K562 (cell line): ENCODE results near the gene MZB1. TPM values are rescaled to one million over a fixed set of nuclear protein-coding genes. Genes with fewer than 3 reads are reported as not detected.

ENCODE experiments used
- E4F1 ChIP-seq: fragments of 250-450 bp; sonication (Bioruptor Pico); IDR thresholded peaks from 2 replicates; pipeline ENCODE4 v1.5.0; 2021; ENCODE audit warnings: mild to moderate bottlenecking, borderline replicate concordance
- HLTF ChIP-seq: fragments of 450-650 bp; IDR thresholded peaks from 2 replicates; pipeline ENCODE4 v1.6.1; 2016
- L3MBTL2 ChIP-seq: fragments of 450-650 bp; IDR thresholded peaks from 2 replicates; pipeline ENCODE4 v1.6.1; 2016; ENCODE audit warnings: mild to moderate bottlenecking, moderate library complexity
- MBD1 ChIP-seq: fragments of 250-450 bp; sonication (Bioruptor Pico); IDR thresholded peaks from 2 replicates; pipeline ENCODE4 v1.8.0; 2022; ENCODE audit warnings: inconsistent platforms
- MCM2 ChIP-seq: fragments of 450-650 bp; IDR thresholded peaks from 2 replicates; pipeline ENCODE4 v1.6.1; 2017; ENCODE audit warnings: low read depth, mild to moderate bottlenecking
- NR2C2 ChIP-seq, 2 experiments: fragments of 200-800 bp in 1 of 2; sonication (Bioruptor generic) in 1 of 2; sonication (generic) in 1 of 2; formaldehyde crosslinking in 1 of 2; IDR thresholded peaks; 2 replicates each; pipeline versions ENCODE4 v1.6.1 to v1.8.0; 2016 to 2022; ENCODE audit warnings: mild to moderate bottlenecking in 1 of 2, missing compliant biosample characterization in 1 of 2, missing genetic modification characterization in 1 of 2, missing genetic modification reagents in 1 of 2
- SMC3 ChIP-seq: conservative IDR thresholded peaks from 2 replicates; pipeline ENCODE4 v1.6.1; 2011; ENCODE audit warnings: low read depth, low read length, improper control_type of control experiment; ENCODE audit not compliant: insufficient read depth
- ZFP1 ChIP-seq: fragments of 450-650 bp; formaldehyde crosslinking; IDR thresholded peaks from 2 replicates; pipeline ENCODE4 v1.4.0; 2020; ENCODE audit warnings: mild to moderate bottlenecking, mixed read lengths
- ZNF316 ChIP-seq: fragments of 450-650 bp; IDR thresholded peaks from 2 replicates; pipeline ENCODE4 v1.6.1; 2016
- ZNF75A ChIP-seq: fragments of 450-650 bp; formaldehyde crosslinking; IDR thresholded peaks from 2 replicates; pipeline ENCODE4 v1.4.0; 2020; ENCODE audit warnings: mild to moderate bottlenecking
- polyA plus RNA-seq, 8 experiments: library from polyadenylated mRNA; depleted of rRNA in 4 of 8; stranded (reverse) in 5 of 8; unstranded in 3 of 8; fragments of >200 nt; fragmentation: Nextera tagmentation in 2 of 8; fragmentation: Illumina TruSeq in 1 of 8; extraction: Ambion mirVana in 2 of 8; extraction: Trizol in 1 of 8; gene quantifications; 2 replicates each; pipeline versions ENCODE4 v1.2.1 to v1.2.3, GENCODE V29; 2011 to 2014; ENCODE audit warnings: inconsistent platforms in 1 of 8, missing spikeins in 1 of 8
- total RNA-seq, 7 experiments: library from RNA; depleted of rRNA in 6 of 7; stranded (reverse); fragments of >200 nt in 6 of 7; fragmentation: Illumina TruSeq in 2 of 7; extraction: Trizol in 2 of 7; gene quantifications; 2 replicates each; pipeline versions ENCODE4 v1.2.1 to v1.2.3, GENCODE V29; 2011 to 2021; ENCODE audit warnings: low replicate concordance in 1 of 7

The MZB1 gene
- total and polyA plus RNA-seq, 9 of the 15 experiments (the other 6 are each of a cell fraction or from before 2014, with no cell fraction given), result 0.13 to 0.31 TPM; not detected in 7

GRCh38 chr5:139416651-139417050 lies 26.9 kb upstream of the MZB1 start (continued):
- TF ChIP-seq NR2C2 (CRISPR knock-in tag; IDR thresholded peaks at IDR 0.05), result no peak
- TF ChIP-seq NR2C2 (tag; IDR thresholded peaks at IDR 0.05), result no peak
- TF ChIP-seq ZNF316, result no peak
- TF ChIP-seq L3MBTL2, result no peak
- no peak for TF ChIP-seq ZFP1 (CRISPR knock-in tag)
- TF ChIP-seq MCM2, result no peak
- TF ChIP-seq ZNF75A (CRISPR knock-in tag), result no peak
- no peak for TF ChIP-seq SMC3
- TF ChIP-seq MBD1 (CRISPR knock-in tag), result no peak
- no peak for TF ChIP-seq HLTF
- no peak for TF ChIP-seq E4F1
